Caco-2 (cell line): Measurements from ENCODE around the gene DCTN3. TPM values are rescaled to one million over a fixed set of nuclear protein-coding genes. Genes with fewer than 3 reads are reported as not detected.

Experiments used
- Bru-seq: library from RNA; stranded (reverse); fragments of 400-500 nt; gene quantifications from one replicate; lab custom pipeline; 2021; lab: Mats Ljungman, UMichigan
- BruChase-seq, 2 experiments: library from RNA; stranded (reverse); fragments of 400-500 nt; gene quantifications; one replicate each; lab custom pipeline; 2021; lab: Mats Ljungman, UMichigan
- BruUV-seq: library from RNA; stranded (reverse); fragments of 400-500 nt; replicated peaks from 2 replicates; lab custom pipeline; 2021; lab: Mats Ljungman, UMichigan
- CTCF ChIA-PET: fragments of 300-600 bp; sonication (Branson Sonifier 250); formaldehyde crosslinking; loops from one replicate; lab custom pipeline; 2022; ENCODE audit warnings: antibody characterized with exemption; lab: Charles Lee
- POLR2A ChIA-PET: fragments of 300-600 bp; sonication (Branson Sonifier 250); formaldehyde crosslinking; loops from one replicate; lab custom pipeline; 2022; ENCODE audit warnings: antibody characterized with exemption; lab: Charles Lee
- DNase-seq, 2 experiments: peaks; one replicate each; pipeline versions ENCODE4 v3.0.0 to v3.0.0-alpha.2; 2020 to 2022
- H3K27me3 ChIP-seq: replicated peaks from 2 replicates; pipeline ENCODE4 v1.6.0; 2011; ENCODE audit warnings: low read length; ENCODE audit not compliant: control insufficient read depth, insufficient read depth
- H3K36me3 ChIP-seq: 2 replicates; pipeline ENCODE4 v1.5.1; 2011; ENCODE audit warnings: low read length; ENCODE audit not compliant: control insufficient read depth, insufficient read depth
- H3K4me1 ChIP-seq: fragments of 250-450 bp; sonication (Bioruptor Pico); 2 replicates; pipeline ENCODE4 v1.5.1; 2020; ENCODE audit warnings: mild to moderate bottlenecking
- H3K4me3 ChIP-seq: 2 replicates; pipeline ENCODE4 v1.5.1; 2011; ENCODE audit warnings: low read depth, mild to moderate bottlenecking, control low read depth, low read length
- H3K9me3 ChIP-seq: fragments of 250-450 bp; sonication (Bioruptor Pico); 2 replicates; pipeline ENCODE4 v1.5.1; 2020; ENCODE audit warnings: mild to moderate bottlenecking, moderate library complexity
- H3K27ac Mint-ChIP-seq: one replicate; pipeline ENCODE4 v1.8.0; 2022; ENCODE audit warnings: mixed read lengths; ENCODE audit not compliant: unreplicated experiment
- H3K27me3 Mint-ChIP-seq: one replicate; pipeline ENCODE4 v1.8.0; 2022; ENCODE audit warnings: mixed read lengths; ENCODE audit not compliant: insufficient read depth, unreplicated experiment
- H3K36me3 Mint-ChIP-seq: one replicate; pipeline ENCODE4 v1.8.0; 2022; ENCODE audit warnings: mild to moderate bottlenecking, mixed read lengths; ENCODE audit not compliant: insufficient read depth, unreplicated experiment
- H3K4me1 Mint-ChIP-seq: one replicate; pipeline ENCODE4 v1.8.0; 2022; ENCODE audit warnings: low read depth, mixed read lengths; ENCODE audit not compliant: unreplicated experiment
- H3K4me3 Mint-ChIP-seq: one replicate; pipeline ENCODE4 v1.8.0; 2022; ENCODE audit warnings: mild to moderate bottlenecking, moderate library complexity, mixed read lengths; ENCODE audit not compliant: unreplicated experiment
- H3K9me3 Mint-ChIP-seq: one replicate; pipeline ENCODE4 v1.8.0; 2022; ENCODE audit warnings: mixed read lengths; ENCODE audit not compliant: unreplicated experiment
- CTCF ChIP-seq, 2 experiments: fragments of 200-600 bp in 1 of 2; IDR thresholded peaks; 1 replicate in 1 of 2; 2 replicates in 1 of 2; pipeline versions ENCODE4 v1.5.1 to v1.8.0; 2011 to 2022; ENCODE audit warnings: antibody characterized with exemption in 1 of 2, control low read depth in 1 of 2, inconsistent platforms in 1 of 2, low read depth in 1 of 2, low read length in 1 of 2, mild to moderate bottlenecking in 1 of 2, moderate library complexity in 1 of 2; ENCODE audit not compliant: insufficient read depth in 1 of 2, severe bottlenecking in 1 of 2, unreplicated experiment in 1 of 2
- intact Hi-C: fragments of 100-400 bp; cut with micrococcal nuclease; formaldehyde crosslinking; loops from one replicate; pipeline ENCODE4 v1.10.0; 2022; ENCODE audit not compliant: unreplicated experiment
- long read RNA-seq: library from polyadenylated mRNA; stranded (forward); transcript quantifications from one replicate; pipeline ENCODE4 v2.0.0, GENCODE V29; 2022
- total RNA-seq: library from RNA; stranded (reverse); gene quantifications from 2 replicates; pipeline ENCODE4 v1.2.3, GENCODE V29; 2022

The DCTN3 gene
- 66.1 and 70.0 TPM in 2 replicates for total RNA-seq
- Bru-seq, nascent RNA, result percentile 62 among the genes with signal in this experiment
- percentile 60 among the genes with signal in this experiment for BruChase-seq, experiment 1, labeled RNA remaining after a 2-hour chase
- percentile 70 among the genes with signal in this experiment for BruChase-seq, experiment 2, labeled RNA remaining after a 6-hour chase
- long read RNA-seq, transcript DCTN3-201 (7 exons, 808 nt), result major isoform, 43 of 46 reads
- long read RNA-seq, partial matches to known transcripts, result 1 of 46 reads
- long read RNA-seq, other reads (novel, unspliced or antisense), result 0 of 46 reads

- Histone ChIP-seq H3K4me3 (peak within 1 kb of the TSS; percentile 53), H3K36me3 (peaks cover 2% of the 10 kb centered on the region; the same call in 1 of the 2 replicates), H3K4me1 (peaks cover 7% of the 10 kb centered on the region; the same call in 1 of the 2 replicates), H3K27me3 (no peaks in the 10 kb centered on the region; the same call in 1 of the 2 replicates), H3K9me3 (no peaks in the 10 kb centered on the region)
- Mint-ChIP-seq H3K4me3 (peak within 1 kb of the TSS; percentile 73), H3K9me3 (no peaks in the 10 kb centered on the region), H3K4me1 (peaks cover 8% of the 10 kb centered on the region), H3K36me3 (peaks cover 6% of the 10 kb centered on the region), H3K27ac (peak within 1 kb of the TSS; percentile 83), H3K27me3 (no peaks in the 10 kb centered on the region)
- TF ChIP-seq CTCF (IDR thresholded peaks at IDR 0.05; ENCODE audit: insufficient read depth in 1 of 2, low read depth in 1 of 2, low read length in 1 of 2, severe bottlenecking in 1 of 2, unreplicated experiment in 1 of 2), result no peak
- intact Hi-C loops, result loop anchor here (1.0 kb wide), 1 partner anchor 8 kb away; the partner anchor contains the start of gene RPP25L
- TSS peak; percentile 48 for BruUV-seq
- POLR2A ChIA-PET, result interaction anchor here (0.6 kb wide), 1 partner anchor 268 kb away, joined by 3 read pairs; no protein-coding TSS in a partner anchor
- CTCF ChIA-PET, result interaction anchor here (0.6 to 1.7 kb wide), 4 partner anchors 9 to 273 kb away, joined by 4 to 14 read pairs (median 6); partner anchors contain the start of genes ARID3C and GALT
- peak; percentile 90 to 93 for DNase-seq
Observed at GRCh38 chr9:34620061-34620994, at the start of gene DCTN3. Gene DCTN3, minus strand, starts transcription at chr9:34620495. Its CDS starts 31 bp downstream, at chr9:34620464.

GRCh38 chr9:34665381-34666250 lies 45.3 kb upstream of the DCTN3 start:
- H3K4me3 Mint-ChIP-seq, result peak overlapping the region; percentile 81
- no peaks in the 10 kb centered on the region for H3K36me3 Mint-ChIP-seq
- ChIA-PET CTCF (interaction anchor here (0.5 to 1.2 kb wide), 3 partner anchors 19 to 35 kb away, joined by 5 to 9 read pairs (median 7); partner anchors contain the start of genes GALT and SIGMAR1), POLR2A (interaction anchor here (0.6 kb wide), 3 partner anchors 14 to 1062 kb away, joined by 3 read pairs; partner anchors contain the start of genes IL11RA and VCP)
- H3K4me1 Mint-ChIP-seq, result peaks cover 28% of the 10 kb centered on the region
- H3K27me3 Mint-ChIP-seq, result no peaks in the 10 kb centered on the region
- intact Hi-C loops, result loop anchor here (2.0 kb wide), 1 partner anchor 19 kb away; the partner anchor contains the start of gene GALT
- H3K9me3 Mint-ChIP-seq, result no peaks in the 10 kb centered on the region
- H3K27me3 ChIP-seq, result no peaks in the 10 kb centered on the region
- TSS peak; percentile 61 for BruUV-seq
- H3K36me3 ChIP-seq, result no peaks in the 10 kb centered on the region
- peaks cover 15% of the 10 kb centered on the region for H3K4me1 ChIP-seq
- peak overlapping the region; percentile 57 for H3K4me3 ChIP-seq
- DNase-seq, result peak; percentile 83 to 89
- TF ChIP-seq CTCF (IDR thresholded peaks at IDR 0.05; ENCODE audit: insufficient read depth in 1 of 2, low read depth in 1 of 2, low read length in 1 of 2, severe bottlenecking in 1 of 2, unreplicated experiment in 1 of 2), result no peak
- no peaks in the 10 kb centered on the region; the same call in 1 of the 2 replicates for H3K9me3 ChIP-seq
- peak overlapping the region; percentile 61 for H3K27ac Mint-ChIP-seq
